HepG2 (cell line): ENCODE measurements around the gene DOCK11. TPM values are rescaled to one million over a fixed set of nuclear protein-coding genes. Genes with fewer than 3 reads are reported as not detected.

Source experiments
- ARNT2 ChIP-seq: sonication (generic); formaldehyde crosslinking; IDR thresholded peaks from 2 replicates; pipeline ENCODE4 v1.8.0; 2022; ENCODE audit warnings: mild to moderate bottlenecking, low read depth, missing genetic modification reagents, moderate library complexity
- FOXJ3 ChIP-seq: sonication (generic); formaldehyde crosslinking; IDR thresholded peaks from 2 replicates; pipeline ENCODE4 v1.4.0; 2020; ENCODE audit warnings: missing genetic modification reagents, mild to moderate bottlenecking, borderline replicate concordance
- GABPB1 ChIP-seq: IDR thresholded peaks from 2 replicates; pipeline ENCODE4 v1.6.1; 2016; ENCODE audit warnings: mild to moderate bottlenecking, missing genetic modification reagents, moderate library complexity, missing compliant biosample characterization
- KDM2A ChIP-seq: sonication (generic); formaldehyde crosslinking; IDR thresholded peaks from 2 replicates; pipeline ENCODE4 v1.4.0; 2020; ENCODE audit warnings: low read depth, missing genetic modification reagents, borderline replicate concordance
- MED1 ChIP-seq: sonication (generic); formaldehyde crosslinking; IDR thresholded peaks from 2 replicates; pipeline ENCODE4 v1.4.0; 2020; ENCODE audit warnings: missing genetic modification reagents
- PHB2 ChIP-seq: fragments of 450-650 bp; IDR thresholded peaks from 2 replicates; pipeline ENCODE4 v1.6.1; 2018; ENCODE audit not compliant: partially characterized antibody
- XRCC5 ChIP-seq: fragments of 200-400 bp; formaldehyde crosslinking; optimal IDR thresholded peaks from 2 replicates; pipeline ENCODE3; 2017; ENCODE audit warnings: mild to moderate bottlenecking, low read length
- ZFP62 ChIP-seq: sonication (generic); formaldehyde crosslinking; IDR thresholded peaks from 2 replicates; pipeline ENCODE4 v1.4.0; 2020; ENCODE audit warnings: missing genetic modification reagents
- ZIK1 ChIP-seq: sonication (generic); formaldehyde crosslinking; IDR thresholded peaks from 2 replicates; pipeline ENCODE4 v1.5.0; 2020; ENCODE audit warnings: mild to moderate bottlenecking, low read depth, missing genetic modification reagents, borderline replicate concordance
- ZNF121 ChIP-seq: sonication (generic); formaldehyde crosslinking; IDR thresholded peaks from 2 replicates; pipeline ENCODE4 v1.5.0; 2020; ENCODE audit warnings: mild to moderate bottlenecking, missing genetic modification reagents
- ZNF225 ChIP-seq: sonication (generic); formaldehyde crosslinking; IDR thresholded peaks from 2 replicates; pipeline ENCODE4 v1.4.0; 2020; ENCODE audit warnings: mild to moderate bottlenecking, missing genetic modification reagents
- ZNF605 ChIP-seq: sonication (generic); formaldehyde crosslinking; IDR thresholded peaks from 2 replicates; pipeline ENCODE4 v1.8.0; 2022; ENCODE audit warnings: mild to moderate bottlenecking, missing genetic modification reagents
- ZNF792 ChIP-seq: IDR thresholded peaks from 2 replicates; pipeline ENCODE4 v1.6.1; 2016
- polyA plus RNA-seq, 8 experiments: library from polyadenylated mRNA; depleted of rRNA in 3 of 8; stranded (reverse) in 7 of 8; unstranded in 1 of 8; fragments of >200 nt; fragmentation: Illumina TruSeq in 4 of 8; extraction: Trizol in 4 of 8; gene quantifications; 2 replicates each; pipeline versions ENCODE4 v1.2.1 to v1.2.3, GENCODE V29; 2011 to 2016; ENCODE audit warnings: low read depth in 4 of 8, missing spikeins in 1 of 8, mixed read lengths in 1 of 8; ENCODE audit not compliant: insufficient read depth in 1 of 8
- total RNA-seq, 5 experiments: library from RNA; depleted of rRNA; stranded (reverse); fragments of >200 nt; fragmentation: Illumina TruSeq; extraction: Trizol; gene quantifications; 2 replicates each; pipeline ENCODE4 v1.2.3, GENCODE V29; 2016; ENCODE audit warnings: low read depth in 1 of 5
- TF ChIP-seq, protein P1 (sequence below): sonication (generic); formaldehyde crosslinking; IDR thresholded peaks from 2 replicates; pipeline ENCODE4 v1.8.0; 2022; ENCODE audit warnings: mild to moderate bottlenecking, missing genetic modification reagents, borderline replicate concordance
- TF ChIP-seq, protein P2 (sequence below): sonication (generic); formaldehyde crosslinking; IDR thresholded peaks from 2 replicates; pipeline ENCODE4 v1.4.0; 2020; ENCODE audit warnings: mild to moderate bottlenecking, missing genetic modification reagents, borderline replicate concordance
- TF ChIP-seq, protein P3 (sequence below), 2 experiments: sonication (generic) in 1 of 2; formaldehyde crosslinking in 1 of 2; IDR thresholded peaks; 2 replicates each; pipeline versions ENCODE4 v1.4.0 to v1.6.1; 2018 to 2020; ENCODE audit warnings: missing genetic modification reagents in 2 of 2, borderline replicate concordance in 1 of 2, low read depth in 1 of 2, mild to moderate bottlenecking in 1 of 2, missing biosample characterization in 1 of 2
- TF ChIP-seq, protein P4 (sequence below): sonication (generic); formaldehyde crosslinking; IDR thresholded peaks from 2 replicates; pipeline ENCODE4 v1.9.0; 2021; ENCODE audit warnings: missing genetic modification reagents, borderline replicate concordance

DOCK11 gene
- total and polyA plus RNA-seq, 2 of the 13 experiments (the other 11 are each of a cell fraction or from before 2014, with no cell fraction given): 0.02 to 0.12 TPM

DNA sequence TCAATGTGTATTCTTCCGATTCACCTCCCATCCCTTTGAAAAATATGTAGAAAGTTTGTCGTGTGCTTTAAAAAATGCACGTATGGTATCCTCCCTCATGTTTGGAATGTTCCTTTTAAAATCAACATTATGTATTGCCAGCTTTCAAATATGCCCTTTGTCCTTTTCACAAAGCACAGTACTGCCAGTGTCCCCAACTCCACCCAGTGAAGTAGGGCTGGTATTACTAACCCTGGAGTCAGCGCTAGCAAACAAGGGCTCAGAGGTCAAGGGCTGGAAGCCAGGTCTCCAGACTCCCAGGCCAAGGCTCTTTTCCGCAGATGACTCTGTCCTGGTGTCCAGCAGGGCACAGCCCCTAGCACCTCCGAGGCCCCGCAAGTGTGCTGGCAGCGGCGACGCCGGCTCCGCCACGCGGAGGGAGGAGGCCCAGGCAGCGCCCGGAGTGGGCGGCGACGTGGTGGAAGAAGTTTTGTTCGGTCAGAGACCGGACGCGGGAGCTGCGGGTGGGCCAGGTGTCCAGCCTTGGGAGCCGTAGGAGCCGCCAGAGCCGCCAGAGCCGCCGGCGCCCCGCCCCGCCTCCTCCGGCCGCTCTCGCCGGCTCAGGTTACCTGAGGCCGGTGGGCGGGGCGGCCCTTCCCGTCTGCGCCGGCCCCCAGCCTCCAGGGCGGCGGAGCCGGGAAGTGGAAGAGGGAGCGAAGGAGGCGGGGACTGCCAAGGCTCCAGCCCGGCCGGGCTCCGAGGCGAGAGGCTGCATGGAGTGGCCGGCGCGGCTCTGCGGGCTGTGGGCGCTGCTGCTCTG, 231.5 kb downstream of the DOCK11 start, which contains the start of gene IL13RA1 (continued):
- peak; percentile 46; the same call in 1 of the 2 replicates for TF ChIP-seq FOXJ3 (CRISPR knock-in tag)
- 0 out of 2 replicates have a peak, but pooled peaks have one; percentile 9 for TF ChIP-seq ZIK1
- TF ChIP-seq ZFP62 (CRISPR knock-in tag): no peak
- peak; percentile 26; the same call in 1 of the 2 replicates for TF ChIP-seq KDM2A
- peak; percentile 68 for TF ChIP-seq MED1 (CRISPR knock-in tag)
- TF ChIP-seq XRCC5: peak; percentile 40
- TF ChIP-seq ZNF121 (CRISPR knock-in tag): 0 out of 2 replicates have a peak, but pooled peaks have one; percentile 12
- TF ChIP-seq, protein P1, sequence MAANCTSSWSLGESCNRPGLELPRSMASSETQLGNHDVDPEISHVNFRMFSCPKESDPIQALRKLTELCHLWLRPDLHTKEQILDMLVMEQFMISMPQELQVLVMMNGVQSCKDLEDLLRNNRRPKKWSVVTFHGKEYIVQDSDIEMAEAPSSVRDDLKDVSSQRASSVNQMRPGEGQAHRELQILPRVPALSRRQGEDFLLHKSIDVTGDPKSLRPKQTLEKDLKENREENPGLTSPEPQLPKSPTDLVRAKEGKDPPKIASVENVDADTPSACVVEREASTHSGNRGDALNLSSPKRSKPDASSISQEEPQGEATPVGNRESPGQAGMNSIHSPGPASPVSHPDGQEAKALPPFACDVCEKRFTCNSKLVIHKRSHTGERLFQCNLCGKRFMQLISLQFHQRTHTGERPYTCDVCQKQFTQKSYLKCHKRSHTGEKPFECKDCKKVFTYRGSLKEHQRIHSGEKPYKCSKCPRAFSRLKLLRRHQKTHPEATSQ (CRISPR knock-in tag): no peak
- TF ChIP-seq ZNF792 (CRISPR knock-in tag): 0 out of 2 replicates have a peak, but pooled peaks have one; percentile 29
- TF ChIP-seq, protein P2, sequence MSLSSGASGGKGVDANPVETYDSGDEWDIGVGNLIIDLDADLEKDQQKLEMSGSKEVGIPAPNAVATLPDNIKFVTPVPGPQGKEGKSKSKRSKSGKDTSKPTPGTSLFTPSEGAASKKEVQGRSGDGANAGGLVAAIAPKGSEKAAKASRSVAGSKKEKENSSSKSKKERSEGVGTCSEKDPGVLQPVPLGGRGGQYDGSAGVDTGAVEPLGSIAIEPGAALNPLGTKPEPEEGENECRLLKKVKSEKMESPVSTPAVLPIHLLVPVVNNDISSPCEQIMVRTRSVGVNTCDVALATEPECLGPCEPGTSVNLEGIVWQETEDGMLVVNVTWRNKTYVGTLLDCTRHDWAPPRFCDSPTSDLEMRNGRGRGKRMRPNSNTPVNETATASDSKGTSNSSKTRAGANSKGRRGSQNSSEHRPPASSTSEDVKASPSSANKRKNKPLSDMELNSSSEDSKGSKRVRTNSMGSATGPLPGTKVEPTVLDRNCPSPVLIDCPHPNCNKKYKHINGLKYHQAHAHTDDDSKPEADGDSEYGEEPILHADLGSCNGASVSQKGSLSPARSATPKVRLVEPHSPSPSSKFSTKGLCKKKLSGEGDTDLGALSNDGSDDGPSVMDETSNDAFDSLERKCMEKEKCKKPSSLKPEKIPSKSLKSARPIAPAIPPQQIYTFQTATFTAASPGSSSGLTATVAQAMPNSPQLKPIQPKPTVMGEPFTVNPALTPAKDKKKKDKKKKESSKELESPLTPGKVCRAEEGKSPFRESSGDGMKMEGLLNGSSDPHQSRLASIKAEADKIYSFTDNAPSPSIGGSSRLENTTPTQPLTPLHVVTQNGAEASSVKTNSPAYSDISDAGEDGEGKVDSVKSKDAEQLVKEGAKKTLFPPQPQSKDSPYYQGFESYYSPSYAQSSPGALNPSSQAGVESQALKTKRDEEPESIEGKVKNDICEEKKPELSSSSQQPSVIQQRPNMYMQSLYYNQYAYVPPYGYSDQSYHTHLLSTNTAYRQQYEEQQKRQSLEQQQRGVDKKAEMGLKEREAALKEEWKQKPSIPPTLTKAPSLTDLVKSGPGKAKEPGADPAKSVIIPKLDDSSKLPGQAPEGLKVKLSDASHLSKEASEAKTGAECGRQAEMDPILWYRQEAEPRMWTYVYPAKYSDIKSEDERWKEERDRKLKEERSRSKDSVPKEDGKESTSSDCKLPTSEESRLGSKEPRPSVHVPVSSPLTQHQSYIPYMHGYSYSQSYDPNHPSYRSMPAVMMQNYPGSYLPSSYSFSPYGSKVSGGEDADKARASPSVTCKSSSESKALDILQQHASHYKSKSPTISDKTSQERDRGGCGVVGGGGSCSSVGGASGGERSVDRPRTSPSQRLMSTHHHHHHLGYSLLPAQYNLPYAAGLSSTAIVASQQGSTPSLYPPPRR: peak; percentile 63; the same call in 1 of the 2 replicates
- TF ChIP-seq PHB2: no peak
- TF ChIP-seq, protein P3, sequence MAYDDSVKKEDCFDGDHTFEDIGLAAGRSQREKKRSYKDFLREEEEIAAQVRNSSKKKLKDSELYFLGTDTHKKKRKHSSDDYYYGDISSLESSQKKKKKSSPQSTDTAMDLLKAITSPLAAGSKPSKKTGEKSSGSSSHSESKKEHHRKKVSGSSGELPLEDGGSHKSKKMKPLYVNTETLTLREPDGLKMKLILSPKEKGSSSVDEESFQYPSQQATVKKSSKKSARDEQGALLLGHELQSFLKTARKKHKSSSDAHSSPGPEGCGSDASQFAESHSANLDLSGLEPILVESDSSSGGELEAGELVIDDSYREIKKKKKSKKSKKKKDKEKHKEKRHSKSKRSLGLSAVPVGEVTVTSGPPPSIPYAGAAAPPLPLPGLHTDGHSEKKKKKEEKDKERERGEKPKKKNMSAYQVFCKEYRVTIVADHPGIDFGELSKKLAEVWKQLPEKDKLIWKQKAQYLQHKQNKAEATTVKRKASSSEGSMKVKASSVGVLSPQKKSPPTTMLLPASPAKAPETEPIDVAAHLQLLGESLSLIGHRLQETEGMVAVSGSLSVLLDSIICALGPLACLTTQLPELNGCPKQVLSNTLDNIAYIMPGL (CRISPR knock-in tag; IDR thresholded peaks at IDR 0.05; ENCODE audit: borderline replicate concordance in 1 of 2, low read depth in 1 of 2): peak in 1 of 2 experiments; percentile 49; a peak in 1 of 4 replicates
- TF ChIP-seq ARNT2 (CRISPR knock-in tag): no peak
- peak; percentile 59; the same call in 1 of the 2 replicates for TF ChIP-seq GABPB1 (CRISPR knock-in tag)
- no peak for TF ChIP-seq ZNF225 (CRISPR knock-in tag)
- peak; percentile 59; the same call in 1 of the 2 replicates for TF ChIP-seq ZNF605 (CRISPR knock-in tag)
- TF ChIP-seq, protein P4, sequence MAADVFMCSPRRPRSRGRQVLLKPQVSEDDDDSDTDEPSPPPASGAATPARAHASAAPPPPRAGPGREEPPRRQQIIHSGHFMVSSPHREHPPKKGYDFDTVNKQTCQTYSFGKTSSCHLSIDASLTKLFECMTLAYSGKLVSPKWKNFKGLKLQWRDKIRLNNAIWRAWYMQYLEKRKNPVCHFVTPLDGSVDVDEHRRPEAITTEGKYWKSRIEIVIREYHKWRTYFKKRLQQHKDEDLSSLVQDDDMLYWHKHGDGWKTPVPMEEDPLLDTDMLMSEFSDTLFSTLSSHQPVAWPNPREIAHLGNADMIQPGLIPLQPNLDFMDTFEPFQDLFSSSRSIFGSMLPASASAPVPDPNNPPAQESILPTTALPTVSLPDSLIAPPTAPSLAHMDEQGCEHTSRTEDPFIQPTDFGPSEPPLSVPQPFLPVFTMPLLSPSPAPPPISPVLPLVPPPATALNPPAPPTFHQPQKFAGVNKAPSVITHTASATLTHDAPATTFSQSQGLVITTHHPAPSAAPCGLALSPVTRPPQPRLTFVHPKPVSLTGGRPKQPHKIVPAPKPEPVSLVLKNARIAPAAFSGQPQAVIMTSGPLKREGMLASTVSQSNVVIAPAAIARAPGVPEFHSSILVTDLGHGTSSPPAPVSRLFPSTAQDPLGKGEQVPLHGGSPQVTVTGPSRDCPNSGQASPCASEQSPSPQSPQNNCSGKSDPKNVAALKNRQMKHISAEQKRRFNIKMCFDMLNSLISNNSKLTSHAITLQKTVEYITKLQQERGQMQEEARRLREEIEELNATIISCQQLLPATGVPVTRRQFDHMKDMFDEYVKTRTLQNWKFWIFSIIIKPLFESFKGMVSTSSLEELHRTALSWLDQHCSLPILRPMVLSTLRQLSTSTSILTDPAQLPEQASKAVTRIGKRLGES (CRISPR knock-in tag): no peak
